Measurements from ENCODE around the gene CNNM2. TPM values are rescaled to one million over a fixed set of nuclear protein-coding genes. Genes with fewer than 3 reads are reported as not detected.

The CNNM2 gene
- total and polyA plus RNA-seq, 5 experiments from 2014 or later, result 4.4 to 15.5 (median 5.7) TPM

- Mint-ChIP-seq H3K4me3 (no peak overlapping the region), H3K27ac (no peak overlapping the region), H3K9me3 (no peaks in the 10 kb centered on the region), H3K27me3 (no peaks in the 10 kb centered on the region), H3K36me3 (peaks cover 5 to 22% (median 13%) of the 10 kb centered on the region in 3 donors), H3K4me1 (peaks cover 0 to 5% (median 2%) of the 10 kb centered on the region in 4 donors)
- DNase-seq (no peak), ATAC-seq (no peak)
- POLR2A ChIA-PET, result no interaction called here
Measured at GRCh38 chr10:103025696-103026095, 107.6 kb downstream of the CNNM2 start.

GRCh38 chr10:103038570-103038969, 120.5 kb downstream of the CNNM2 start:
- no peak for DNase-seq
- Mint-ChIP-seq H3K27ac (no peak overlapping the region), H3K27me3 (no peaks in the 10 kb centered on the region), H3K4me3 (no peak overlapping the region), H3K4me1 (peaks cover 0 to 3% (median 0%) of the 10 kb centered on the region in 4 donors), H3K36me3 (peaks cover 0 to 2% (median 0%) of the 10 kb centered on the region in 3 donors), H3K9me3 (no peaks in the 10 kb centered on the region)
- POLR2A ChIA-PET, result no interaction called here
- ATAC-seq, result no peak

GRCh38 chr10:103040418-103040817, 122.3 kb downstream of the CNNM2 start:
- peak overlapping the region in 1 of 10 donors; percentile 30 for H3K27ac Mint-ChIP-seq
- POLR2A ChIA-PET, result no interaction called here
- no peak for ATAC-seq
- peaks cover 0 to 2% (median 0%) of the 10 kb centered on the region in 3 donors for H3K36me3 Mint-ChIP-seq
- H3K4me1 Mint-ChIP-seq, result peaks cover 0 to 3% (median 0%) of the 10 kb centered on the region in 4 donors
- no peaks in the 10 kb centered on the region for H3K9me3 Mint-ChIP-seq
- DNase-seq, result no peak
- no peaks in the 10 kb centered on the region for H3K27me3 Mint-ChIP-seq
- H3K4me3 Mint-ChIP-seq, result no peak overlapping the region

GRCh38 chr10:103041391-103041790, 123.3 kb downstream of the CNNM2 start:
- Mint-ChIP-seq H3K4me1 (peaks cover 0 to 3% (median 0%) of the 10 kb centered on the region in 4 donors), H3K27me3 (no peaks in the 10 kb centered on the region), H3K9me3 (no peaks in the 10 kb centered on the region), H3K36me3 (peaks cover 0 to 2% (median 0%) of the 10 kb centered on the region in 3 donors), H3K27ac (no peak overlapping the region), H3K4me3 (no peak overlapping the region)
- DNase-seq (no peak), ATAC-seq (no peak)
- POLR2A ChIA-PET, result no interaction called here

GRCh38 chr10:103042129-103042528, 124.0 kb downstream of the CNNM2 start:
- Mint-ChIP-seq H3K4me3 (no peak overlapping the region), H3K27me3 (no peaks in the 10 kb centered on the region), H3K27ac (peak overlapping the region in 2 of 10 donors; percentile 1 to 2), H3K36me3 (peaks cover 0 to 2% (median 0%) of the 10 kb centered on the region in 3 donors), H3K4me1 (peaks cover 0 to 3% (median 0%) of the 10 kb centered on the region in 4 donors), H3K9me3 (no peaks in the 10 kb centered on the region)
- ATAC-seq (no peak), DNase-seq (no peak)
- POLR2A ChIA-PET, result no interaction called here

GRCh38 chr10:103042908-103043307, 124.8 kb downstream of the CNNM2 start:
- ATAC-seq (no peak), DNase-seq (no peak)
- H3K27me3 Mint-ChIP-seq, result no peaks in the 10 kb centered on the region
- no peak overlapping the region for H3K4me3 Mint-ChIP-seq
- H3K27ac Mint-ChIP-seq, result no peak overlapping the region
- no peaks in the 10 kb centered on the region for H3K9me3 Mint-ChIP-seq
- H3K36me3 Mint-ChIP-seq, result peaks cover 0 to 2% (median 0%) of the 10 kb centered on the region in 3 donors
- POLR2A ChIA-PET, result no interaction called here
- H3K4me1 Mint-ChIP-seq, result peaks cover 0 to 3% (median 0%) of the 10 kb centered on the region in 4 donors

- POLR2A ChIA-PET, result no interaction called here
Measured at GRCh38 chr10:103044942-103045489, 126.9 kb downstream of the CNNM2 start.

GRCh38 chr10:103045961-103046360, 127.9 kb downstream of the CNNM2 start:
- Mint-ChIP-seq H3K4me3 (no peak overlapping the region), H3K9me3 (no peaks in the 10 kb centered on the region), H3K27ac (no peak overlapping the region), H3K36me3 (peaks cover 0 to 5% (median 0%) of the 10 kb centered on the region in 3 donors), H3K4me1 (no peaks in the 10 kb centered on the region), H3K27me3 (no peaks in the 10 kb centered on the region)
- DNase-seq (no peak), ATAC-seq (no peak)
- POLR2A ChIA-PET, result no interaction called here

More at GRCh38 chr10:103044942-103045489, 126.9 kb downstream of the CNNM2 start:
- no peaks in the 10 kb centered on the region for H3K27me3 Mint-ChIP-seq
- H3K4me3 Mint-ChIP-seq, result no peak overlapping the region
- H3K27ac Mint-ChIP-seq, result no peak overlapping the region
- H3K4me1 Mint-ChIP-seq, result no peaks in the 10 kb centered on the region
- no peak for ATAC-seq
- no peaks in the 10 kb centered on the region for H3K9me3 Mint-ChIP-seq
- H3K36me3 Mint-ChIP-seq, result peaks cover 0 to 5% (median 0%) of the 10 kb centered on the region in 3 donors
- DNase-seq, result no peak

GRCh38 chr10:103047381-103047780, 129.3 kb downstream of the CNNM2 start:
- H3K27me3 Mint-ChIP-seq, result no peaks in the 10 kb centered on the region
- peaks cover 0 to 8% (median 0%) of the 10 kb centered on the region in 3 donors for H3K36me3 Mint-ChIP-seq
- no peak overlapping the region for H3K4me3 Mint-ChIP-seq
- POLR2A ChIA-PET, result no interaction called here
- H3K4me1 Mint-ChIP-seq, result no peaks in the 10 kb centered on the region
- no peaks in the 10 kb centered on the region for H3K9me3 Mint-ChIP-seq
- no peak overlapping the region for H3K27ac Mint-ChIP-seq
- DNase-seq (no peak), ATAC-seq (no peak)

- Mint-ChIP-seq H3K9me3 (no peaks in the 10 kb centered on the region), H3K27me3 (no peaks in the 10 kb centered on the region), H3K4me1 (peaks cover 2 to 16% (median 10%) of the 10 kb centered on the region in 4 donors), H3K36me3 (peaks cover 0 to 8% (median 0%) of the 10 kb centered on the region in 3 donors), H3K27ac (no peak overlapping the region), H3K4me3 (no peak overlapping the region)
- ATAC-seq (no peak), DNase-seq (no peak)
- POLR2A ChIA-PET, result no interaction called here
Measured at GRCh38 chr10:103049237-103049636, 131.1 kb downstream of the CNNM2 start.

GRCh38 chr10:103053659-103054581, 135.8 kb downstream of the CNNM2 start:
- peak; percentile 15 to 82 (median 68) for DNase-seq
- POLR2A ChIA-PET, result interaction anchor here (2.2 kb wide), 1 partner anchor 135 kb away, joined by 9 read pairs; the partner anchor contains the start of gene CNNM2
- ATAC-seq, result peak; percentile 93 to 99
- H3K36me3 Mint-ChIP-seq, result peaks cover 3 to 27% (median 5%) of the 10 kb centered on the region in 3 donors
- H3K4me1 Mint-ChIP-seq, result peaks cover 6 to 26% (median 16%) of the 10 kb centered on the region in 4 donors
- H3K27me3 Mint-ChIP-seq, result no peaks in the 10 kb centered on the region
- H3K27ac Mint-ChIP-seq, result peak overlapping the region; percentile 81 to 98 (median 93)
- H3K4me3 Mint-ChIP-seq, result peak overlapping the region; percentile 81 to 92 (median 86)
- H3K9me3 Mint-ChIP-seq, result no peaks in the 10 kb centered on the region

- peaks cover 3 to 28% (median 5%) of the 10 kb centered on the region in 3 donors for H3K36me3 Mint-ChIP-seq
- H3K4me1 Mint-ChIP-seq, result peaks cover 6 to 26% (median 16%) of the 10 kb centered on the region in 4 donors
- no peak for ATAC-seq
- POLR2A ChIA-PET, result interaction anchor here (2.2 kb wide), 1 partner anchor 136 kb away, joined by 9 read pairs; the partner anchor contains the start of gene CNNM2
- H3K9me3 Mint-ChIP-seq, result no peaks in the 10 kb centered on the region
- H3K27me3 Mint-ChIP-seq, result no peaks in the 10 kb centered on the region
- H3K4me3 Mint-ChIP-seq, result peak overlapping the region; percentile 81 to 92 (median 86)
- no peak for DNase-seq
- peak overlapping the region; percentile 81 to 98 (median 93) for H3K27ac Mint-ChIP-seq
Measured at GRCh38 chr10:103054621-103055020, 136.5 kb downstream of the CNNM2 start.

- POLR2A ChIA-PET, result interaction anchor here (2.2 kb wide), 1 partner anchor 136 kb away, joined by 9 read pairs; the partner anchor contains the start of gene CNNM2
- no peaks in the 10 kb centered on the region for H3K27me3 Mint-ChIP-seq
- ATAC-seq, result no peak
- H3K4me3 Mint-ChIP-seq, result peak overlapping the region in 2 of 10 donors; percentile 84 to 92
- H3K27ac Mint-ChIP-seq, result peak overlapping the region in 5 of 10 donors; percentile 28 to 95 (median 89)
- H3K9me3 Mint-ChIP-seq, result no peaks in the 10 kb centered on the region
- DNase-seq, result no peak
- H3K36me3 Mint-ChIP-seq, result peaks cover 3 to 26% (median 5%) of the 10 kb centered on the region in 3 donors
- peaks cover 6 to 26% (median 16%) of the 10 kb centered on the region in 4 donors for H3K4me1 Mint-ChIP-seq
Measured at GRCh38 chr10:103055105-103055504, 137.0 kb downstream of the CNNM2 start.

Measured in naive thymus-derived CD8-positive, alpha-beta T cell (primary cell).